ENCODE measurements around the gene VDR. TPM values are rescaled to one million over a fixed set of nuclear protein-coding genes. Genes with fewer than 3 reads are reported as not detected.

The VDR gene
- polyA plus RNA-seq, 1 donor from 2014 or later, result not detected

GRCh38 chr12:47930634-47931033, 25.8 kb upstream of the VDR start:
- Histone ChIP-seq H3K36me3 (ENCODE audit: insufficient read depth, low read length) (no peaks in the 10 kb centered on the region), H3K4me2 (ENCODE audit: low read length) (no peak overlapping the region), H3F3A (ENCODE audit: insufficient read depth, low read length, poor library complexity, severe bottlenecking) (no peaks in the 10 kb centered on the region), H3K27ac (ENCODE audit: low read length) (no peak overlapping the region), H3K79me2 (replicated peaks; ENCODE audit: insufficient read depth, low read length) (no peaks in the 10 kb centered on the region), H4K20me1 (ENCODE audit: insufficient read depth) (no peaks in the 10 kb centered on the region), H3K9me3 (ENCODE audit: low read length) (no peaks in the 10 kb centered on the region), H3K9me2 (ENCODE audit: insufficient read depth, low read length) (no peaks in the 10 kb centered on the region), H3K27me3 (ENCODE audit: insufficient read depth, low read depth, low read length) (no peaks in the 10 kb centered on the region), H3K9ac (ENCODE audit: low read length) (no peak overlapping the region), H3K4me3 (ENCODE audit: low read length) (no peak overlapping the region), H2AFZ (ENCODE audit: low read depth, low read length) (no peak overlapping the region)
- TF ChIP-seq POLR2AphosphoS5 (IDR thresholded peaks at IDR 0.05) (no peak), TAF1 (IDR thresholded peaks at IDR 0.05; ENCODE audit: low read depth) (no peak), RAD21 (conservative IDR thresholded peaks at IDR 0.05) (no peak), EZH2 (IDR thresholded peaks at IDR 0.05; ENCODE audit: borderline replicate concordance, insufficient read depth, low read length, poor library complexity, severe bottlenecking) (no peak), SMC3 (conservative IDR thresholded peaks at IDR 0.05; ENCODE audit: poor library complexity) (no peak), MXI1 (conservative IDR thresholded peaks at IDR 0.05; ENCODE audit: poor library complexity, severe bottlenecking) (no peak), EP300 (conservative IDR thresholded peaks at IDR 0.05; ENCODE audit: poor library complexity, severe bottlenecking) (no peak)
- TF ChIP-seq, protein P1, sequence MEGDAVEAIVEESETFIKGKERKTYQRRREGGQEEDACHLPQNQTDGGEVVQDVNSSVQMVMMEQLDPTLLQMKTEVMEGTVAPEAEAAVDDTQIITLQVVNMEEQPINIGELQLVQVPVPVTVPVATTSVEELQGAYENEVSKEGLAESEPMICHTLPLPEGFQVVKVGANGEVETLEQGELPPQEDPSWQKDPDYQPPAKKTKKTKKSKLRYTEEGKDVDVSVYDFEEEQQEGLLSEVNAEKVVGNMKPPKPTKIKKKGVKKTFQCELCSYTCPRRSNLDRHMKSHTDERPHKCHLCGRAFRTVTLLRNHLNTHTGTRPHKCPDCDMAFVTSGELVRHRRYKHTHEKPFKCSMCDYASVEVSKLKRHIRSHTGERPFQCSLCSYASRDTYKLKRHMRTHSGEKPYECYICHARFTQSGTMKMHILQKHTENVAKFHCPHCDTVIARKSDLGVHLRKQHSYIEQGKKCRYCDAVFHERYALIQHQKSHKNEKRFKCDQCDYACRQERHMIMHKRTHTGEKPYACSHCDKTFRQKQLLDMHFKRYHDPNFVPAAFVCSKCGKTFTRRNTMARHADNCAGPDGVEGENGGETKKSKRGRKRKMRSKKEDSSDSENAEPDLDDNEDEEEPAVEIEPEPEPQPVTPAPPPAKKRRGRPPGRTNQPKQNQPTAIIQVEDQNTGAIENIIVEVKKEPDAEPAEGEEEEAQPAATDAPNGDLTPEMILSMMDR (IDR thresholded peaks at IDR 0.05; ENCODE audit: poor library complexity, severe bottlenecking), result no peak
- TF ChIP-seq, protein P2, sequence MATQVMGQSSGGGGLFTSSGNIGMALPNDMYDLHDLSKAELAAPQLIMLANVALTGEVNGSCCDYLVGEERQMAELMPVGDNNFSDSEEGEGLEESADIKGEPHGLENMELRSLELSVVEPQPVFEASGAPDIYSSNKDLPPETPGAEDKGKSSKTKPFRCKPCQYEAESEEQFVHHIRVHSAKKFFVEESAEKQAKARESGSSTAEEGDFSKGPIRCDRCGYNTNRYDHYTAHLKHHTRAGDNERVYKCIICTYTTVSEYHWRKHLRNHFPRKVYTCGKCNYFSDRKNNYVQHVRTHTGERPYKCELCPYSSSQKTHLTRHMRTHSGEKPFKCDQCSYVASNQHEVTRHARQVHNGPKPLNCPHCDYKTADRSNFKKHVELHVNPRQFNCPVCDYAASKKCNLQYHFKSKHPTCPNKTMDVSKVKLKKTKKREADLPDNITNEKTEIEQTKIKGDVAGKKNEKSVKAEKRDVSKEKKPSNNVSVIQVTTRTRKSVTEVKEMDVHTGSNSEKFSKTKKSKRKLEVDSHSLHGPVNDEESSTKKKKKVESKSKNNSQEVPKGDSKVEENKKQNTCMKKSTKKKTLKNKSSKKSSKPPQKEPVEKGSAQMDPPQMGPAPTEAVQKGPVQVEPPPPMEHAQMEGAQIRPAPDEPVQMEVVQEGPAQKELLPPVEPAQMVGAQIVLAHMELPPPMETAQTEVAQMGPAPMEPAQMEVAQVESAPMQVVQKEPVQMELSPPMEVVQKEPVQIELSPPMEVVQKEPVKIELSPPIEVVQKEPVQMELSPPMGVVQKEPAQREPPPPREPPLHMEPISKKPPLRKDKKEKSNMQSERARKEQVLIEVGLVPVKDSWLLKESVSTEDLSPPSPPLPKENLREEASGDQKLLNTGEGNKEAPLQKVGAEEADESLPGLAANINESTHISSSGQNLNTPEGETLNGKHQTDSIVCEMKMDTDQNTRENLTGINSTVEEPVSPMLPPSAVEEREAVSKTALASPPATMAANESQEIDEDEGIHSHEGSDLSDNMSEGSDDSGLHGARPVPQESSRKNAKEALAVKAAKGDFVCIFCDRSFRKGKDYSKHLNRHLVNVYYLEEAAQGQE (IDR thresholded peaks at IDR 0.05; ENCODE audit: borderline replicate concordance), result no peak

GRCh38 chr12:47927346-47927745, 22.6 kb upstream of the VDR start:
- Histone ChIP-seq H2AFZ (ENCODE audit: low read depth, low read length) (no peak overlapping the region), H3K4me3 (ENCODE audit: low read length) (no peak overlapping the region)
- TF ChIP-seq, protein P2 (IDR thresholded peaks at IDR 0.05; ENCODE audit: borderline replicate concordance), result no peak
- TF ChIP-seq EZH2 (IDR thresholded peaks at IDR 0.05; ENCODE audit: borderline replicate concordance, insufficient read depth, low read length, poor library complexity, severe bottlenecking), result no peak
- TF ChIP-seq MXI1 (conservative IDR thresholded peaks at IDR 0.05; ENCODE audit: poor library complexity, severe bottlenecking), result no peak
- TF ChIP-seq POLR2AphosphoS5 (IDR thresholded peaks at IDR 0.05), result no peak

More at GRCh38 chr12:47927346-47927745, 22.6 kb upstream of the VDR start:
- Histone ChIP-seq H3K9me3 (ENCODE audit: low read length) (no peaks in the 10 kb centered on the region), H3K9ac (ENCODE audit: low read length) (no peak overlapping the region), H4K20me1 (ENCODE audit: insufficient read depth) (no peaks in the 10 kb centered on the region), H3F3A (ENCODE audit: insufficient read depth, low read length, poor library complexity, severe bottlenecking) (no peaks in the 10 kb centered on the region), H3K79me2 (replicated peaks; ENCODE audit: insufficient read depth, low read length) (no peaks in the 10 kb centered on the region), H3K4me2 (ENCODE audit: low read length) (no peak overlapping the region), H3K27me3 (ENCODE audit: insufficient read depth, low read depth, low read length) (no peaks in the 10 kb centered on the region), H3K9me2 (ENCODE audit: insufficient read depth, low read length) (no peaks in the 10 kb centered on the region), H3K36me3 (ENCODE audit: insufficient read depth, low read length) (no peaks in the 10 kb centered on the region), H3K27ac (ENCODE audit: low read length) (no peak overlapping the region)
